GM23248 (cell line): ENCODE results near the gene MRM2.

Experiments used
- EZH2 ChIP-seq: fragments of 200-600 bp; sonication (generic); IDR thresholded peaks from 2 replicates; pipeline ENCODE4 v1.6.1; 2018; ENCODE audit warnings: antibody characterized with exemption, mild to moderate bottlenecking; ENCODE audit not compliant: insufficient read depth, poor library complexity, severe bottlenecking
- EZH2phosphoT487 ChIP-seq: fragments of 200-600 bp; sonication (generic); IDR thresholded peaks from 2 replicates; pipeline ENCODE4 v1.6.1; 2018; ENCODE audit warnings: antibody characterized with exemption, moderate library complexity, mild to moderate bottlenecking, low read depth; ENCODE audit not compliant: insufficient read depth

GRCh38 chr7:2209146-2209960 lies 32.7 kb downstream of the MRM2 start:
- TF ChIP-seq EZH2, result no peak
- TF ChIP-seq EZH2phosphoT487, result no peak
